Mesenchymal stem cell (in vitro differentiated cells and primary cell): Measurements from ENCODE around the gene CYB5R4.
A peak's percentile ranks its signal among the peaks of the same experiment; 100 is the strongest.

ENCODE experiments used
- DNase-seq: peaks from one replicate; pipeline ENCODE4 v3.0.0-alpha.2; 2013
- H2AFZ ChIP-seq: one replicate; pipeline ENCODE4 v1.6.1; 2013; ENCODE audit warnings: low read depth, mild to moderate bottlenecking, control low read depth, inconsistent platforms, low read length, moderate library complexity
- H2AK5ac ChIP-seq: 2 replicates; pipeline ENCODE4 v1.6.1; 2013; ENCODE audit warnings: low read length, moderate library complexity, mild to moderate bottlenecking, inconsistent platforms; ENCODE audit not compliant: severe bottlenecking
- H2BK120ac ChIP-seq: one replicate; pipeline ENCODE4 v1.6.1; 2013; ENCODE audit warnings: low read depth, mild to moderate bottlenecking, inconsistent platforms, low read length, moderate library complexity
- H2BK12ac ChIP-seq, 2 experiments: one replicate each; pipeline ENCODE4 v1.6.1; 2013; ENCODE audit warnings: inconsistent platforms in 2 of 2, low read length in 2 of 2, mild to moderate bottlenecking in 2 of 2, moderate library complexity in 2 of 2, control low read depth in 1 of 2
- H2BK15ac ChIP-seq: one replicate; pipeline ENCODE4 v1.6.1; 2013; ENCODE audit warnings: mild to moderate bottlenecking, low read depth, inconsistent platforms; ENCODE audit not compliant: poor library complexity, severe bottlenecking
- H2BK5ac ChIP-seq: 2 replicates; pipeline ENCODE4 v1.6.1; 2013; ENCODE audit warnings: low read depth, mild to moderate bottlenecking, low read length, control low read depth, inconsistent platforms; ENCODE audit not compliant: poor library complexity, severe bottlenecking
- H3K14ac ChIP-seq, 2 experiments: one replicate each; pipeline ENCODE4 v1.6.1; 2013; ENCODE audit warnings: inconsistent platforms in 2 of 2, low read length in 2 of 2, control low read depth in 1 of 2, mild to moderate bottlenecking in 1 of 2, moderate library complexity in 1 of 2
- H3K18ac ChIP-seq, 2 experiments: one replicate each; pipeline ENCODE4 v1.6.1; 2013; ENCODE audit warnings: inconsistent platforms in 2 of 2, low read length in 2 of 2, control low read depth in 1 of 2, low read depth in 1 of 2, mild to moderate bottlenecking in 1 of 2
- H3K23ac ChIP-seq, 2 experiments: one replicate each; pipeline ENCODE4 v1.6.1; 2013; ENCODE audit warnings: inconsistent platforms in 2 of 2, low read length in 2 of 2, mild to moderate bottlenecking in 2 of 2, moderate library complexity in 2 of 2, control low read depth in 1 of 2
- H3K27ac ChIP-seq: 2 replicates; pipeline ENCODE4 v1.5.1; 2013; ENCODE audit warnings: mild to moderate bottlenecking, moderate library complexity, low read length, control low read depth, inconsistent platforms; ENCODE audit not compliant: poor library complexity, severe bottlenecking
- H3K27me3 ChIP-seq, 2 experiments: 2 replicates each; pipeline versions ENCODE4 v1.6.1 to v1.7.0; 2013; ENCODE audit warnings: low read length in 2 of 2, mild to moderate bottlenecking in 2 of 2, moderate library complexity in 2 of 2, control low read depth in 1 of 2, inconsistent platforms in 1 of 2; ENCODE audit not compliant: control insufficient read depth in 1 of 2, insufficient read depth in 1 of 2
- H3K36me3 ChIP-seq, 2 experiments: 2 replicates each; pipeline versions ENCODE4 v1.6.1 to v1.7.0; 2013; ENCODE audit warnings: low read length in 2 of 2, control low read depth in 1 of 2, inconsistent platforms in 1 of 2, low read depth in 1 of 2, mild to moderate bottlenecking in 1 of 2; ENCODE audit not compliant: insufficient read depth in 2 of 2, control insufficient read depth in 1 of 2
- H3K4ac ChIP-seq, 2 experiments: one replicate each; pipeline ENCODE4 v1.6.1; 2013; ENCODE audit warnings: inconsistent platforms in 2 of 2, low read length in 2 of 2, mild to moderate bottlenecking in 2 of 2, moderate library complexity in 2 of 2, control low read depth in 1 of 2, low read depth in 1 of 2
- H3K4me1 ChIP-seq: 2 replicates; pipeline ENCODE4 v1.6.1; 2013; ENCODE audit warnings: low read depth, low read length, control low read depth; ENCODE audit not compliant: control insufficient read depth, insufficient read depth
- H3K4me2 ChIP-seq: 2 replicates; pipeline ENCODE4 v1.6.1; 2013; ENCODE audit warnings: low read length, mild to moderate bottlenecking, inconsistent platforms; ENCODE audit not compliant: poor library complexity, severe bottlenecking
- H3K4me3 ChIP-seq, 2 experiments: 2 replicates each; pipeline versions ENCODE4 v1.5.1 to v1.7.0; 2013; ENCODE audit warnings: low read length in 2 of 2, mild to moderate bottlenecking in 2 of 2, control low read depth in 1 of 2, low read depth in 1 of 2; ENCODE audit not compliant: insufficient read depth in 1 of 2
- H3K79me1 ChIP-seq: replicated peaks from 2 replicates; pipeline ENCODE4 v1.6.1; 2013; ENCODE audit warnings: mild to moderate bottlenecking, control low read depth, low read length, inconsistent platforms; ENCODE audit not compliant: poor library complexity, severe bottlenecking
- H3K9ac ChIP-seq: 2 replicates; pipeline ENCODE4 v1.7.0; 2013; ENCODE audit warnings: mild to moderate bottlenecking, low read length, moderate library complexity
- H3K9me3 ChIP-seq: 2 replicates; pipeline ENCODE4 v1.7.0; 2013; ENCODE audit warnings: mild to moderate bottlenecking, low read length; ENCODE audit not compliant: control insufficient read depth
- H4K8ac ChIP-seq: one replicate; pipeline ENCODE4 v1.6.1; 2013; ENCODE audit warnings: inconsistent platforms, mild to moderate bottlenecking, low read length, moderate library complexity
- H4K91ac ChIP-seq: one replicate; pipeline ENCODE4 v1.6.1; 2013; ENCODE audit warnings: mild to moderate bottlenecking, low read length, inconsistent platforms
- WGBS: methylation state at CpG from one replicate; pipeline ENCODE4 v1.1.7; 2013; ENCODE audit warnings: mixed read lengths; 5-methylcytosine and 5-hydroxymethylcytosine counted together

Gene CYB5R4

DNA sequence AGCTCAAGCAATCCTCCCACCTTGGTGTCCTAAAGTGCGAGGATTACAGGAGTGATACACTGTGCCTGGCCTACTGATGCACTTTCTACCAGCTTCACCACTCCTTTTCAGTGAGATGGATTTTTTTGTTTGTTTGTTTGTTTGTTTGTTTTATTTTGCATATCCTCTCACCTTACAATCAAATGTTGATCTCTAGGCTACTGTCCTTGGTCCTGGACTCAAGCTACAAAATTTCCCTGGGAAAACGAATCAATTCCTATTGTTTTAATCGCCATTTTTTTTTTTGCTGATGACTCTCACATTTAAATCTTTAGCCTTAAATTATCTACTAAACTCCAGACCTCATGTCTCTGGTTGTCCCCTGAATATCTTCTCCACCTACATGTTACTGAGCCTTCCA, 9.9 kb upstream of the CYB5R4 start:
- WGBS: 80% methylated on average over 3 of the region's 3 CpGs
- no peak overlapping the region for H2BK12ac ChIP-seq
- no peak overlapping the region for H2BK120ac ChIP-seq
- H3K9me3 ChIP-seq: no peaks in the 10 kb centered on the region
- no peak overlapping the region for H3K4ac ChIP-seq
- DNase-seq: no peak
- H3K23ac ChIP-seq: no peak overlapping the region
- no peak overlapping the region for H3K14ac ChIP-seq
- no peak overlapping the region for H3K18ac ChIP-seq
- H2AFZ ChIP-seq: no peak overlapping the region
- H3K4me1 ChIP-seq: peaks cover 13% of the 10 kb centered on the region
- no peak overlapping the region for H2AK5ac ChIP-seq
- no peak overlapping the region for H4K8ac ChIP-seq
- no peak overlapping the region for H2BK5ac ChIP-seq
- peaks cover 0 to 3% of the 10 kb centered on the region in 2 experiments for H3K36me3 ChIP-seq
- H3K27ac ChIP-seq: no peak overlapping the region
- no peak overlapping the region for H3K4me3 ChIP-seq
- no peak overlapping the region for H3K4me2 ChIP-seq
- no peak overlapping the region for H2BK15ac ChIP-seq
- H3K27me3 ChIP-seq: peaks cover 22 to 46% of the 10 kb centered on the region in 2 experiments
- no peak overlapping the region for H4K91ac ChIP-seq
- H3K9ac ChIP-seq: no peak overlapping the region
- no peaks in the 10 kb centered on the region for H3K79me1 ChIP-seq

DNA sequence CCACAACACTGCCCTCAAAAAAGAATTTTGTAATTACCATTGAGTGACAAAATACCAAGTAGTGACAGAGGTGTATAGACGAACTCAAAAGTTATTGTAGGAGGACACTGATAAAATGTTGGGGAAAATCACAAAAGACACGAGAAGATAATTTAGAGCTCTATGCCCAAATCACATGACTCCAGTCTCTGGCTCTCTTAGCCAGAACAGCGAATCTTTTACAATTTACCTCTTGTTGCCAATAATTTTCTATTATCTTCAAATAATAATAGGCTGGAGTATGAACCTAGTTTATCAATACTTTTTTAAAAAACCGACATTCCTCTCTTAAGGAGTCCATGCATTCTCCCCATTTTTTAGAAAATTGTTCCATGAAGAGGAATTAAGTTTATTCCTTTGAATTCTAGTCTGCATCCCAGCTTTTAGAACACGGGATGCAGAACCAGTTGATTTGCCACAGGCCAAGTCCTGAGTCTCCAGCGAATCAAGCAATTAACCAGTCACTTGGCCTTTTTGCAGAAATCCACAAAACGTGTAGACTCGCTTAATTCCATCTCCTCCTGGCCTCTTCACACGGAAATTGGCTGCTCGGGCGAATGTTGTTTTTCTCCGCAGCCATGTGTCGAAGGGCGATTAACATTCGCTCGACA, 6.8 kb upstream of the CYB5R4 start:
- no peak overlapping the region for H2BK12ac ChIP-seq
- WGBS: 9% methylated on average over 14 of the region's 16 CpGs
- H2BK5ac ChIP-seq: no peak overlapping the region

DNA sequence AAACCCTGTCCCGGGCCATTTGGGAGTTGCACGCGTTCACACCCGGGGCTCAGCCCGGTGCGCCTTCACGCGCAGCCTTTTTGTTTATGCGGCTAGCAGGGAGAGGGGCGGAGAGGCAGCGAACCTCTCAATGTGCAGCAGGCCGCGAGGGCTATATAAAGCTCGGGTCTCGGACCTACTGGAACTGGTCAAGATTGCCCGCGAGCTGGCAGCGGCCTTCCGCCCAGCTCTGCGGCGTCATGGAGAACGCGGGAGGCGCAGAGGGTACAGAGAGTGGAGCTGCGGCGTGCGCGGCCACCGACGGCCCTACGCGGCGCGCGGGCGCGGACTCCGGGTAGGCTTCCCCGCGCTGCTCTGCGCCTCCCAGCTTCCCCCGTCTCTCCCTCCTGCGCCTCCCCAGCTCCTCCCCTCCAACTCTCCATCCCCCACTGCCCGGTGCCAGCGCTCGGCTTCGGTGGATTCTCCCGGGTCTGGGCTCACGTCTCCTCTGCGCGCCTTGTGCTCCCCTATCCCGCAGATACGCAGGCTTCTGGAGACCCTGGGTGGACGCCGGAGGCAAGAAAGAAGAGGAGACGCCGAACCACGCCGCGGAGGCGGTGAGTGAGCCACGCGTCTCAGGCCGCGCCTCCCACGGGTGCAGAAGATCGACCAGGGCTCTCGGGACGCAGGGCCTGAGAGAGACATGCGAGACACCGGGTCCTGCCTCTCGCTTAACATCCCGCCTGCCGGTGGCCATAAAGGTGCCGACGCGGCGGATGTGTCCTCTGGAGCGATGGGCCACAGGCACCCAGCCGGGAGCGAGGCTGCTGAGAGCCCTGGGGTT, 6.1 kb upstream of the CYB5R4 start, which contains the start of gene RIPPLY2:
TSS of gene RIPPLY2 (plus strand) at position 183 of the 823 bp plus-strand sequence. CDS start at position 240, 57 bp downstream.
- H3K36me3 ChIP-seq: peaks cover 0 to 3% of the 10 kb centered on the region in 2 experiments
- peak within 1 kb of the TSS; percentile 37 for H3K9ac ChIP-seq
- no peak within 1 kb of the TSS for H2BK120ac ChIP-seq
- 1% methylated on average over 61 of the region's 81 CpGs for WGBS
- no peak within 1 kb of the TSS for H3K23ac ChIP-seq
- peaks cover 34 to 51% of the 10 kb centered on the region in 2 experiments for H3K27me3 ChIP-seq
- no peak within 1 kb of the TSS for H2BK12ac ChIP-seq
- peak within 1 kb of the TSS; percentile 59 to 77 for H3K4me3 ChIP-seq
- H3K14ac ChIP-seq: no peak within 1 kb of the TSS
- H4K8ac ChIP-seq: no peak within 1 kb of the TSS
- H3K4me2 ChIP-seq: peak within 1 kb of the TSS; percentile 88
- H2BK15ac ChIP-seq: no peak within 1 kb of the TSS
- no peak within 1 kb of the TSS for H4K91ac ChIP-seq
- peaks cover 13% of the 10 kb centered on the region for H3K4me1 ChIP-seq
- no peak within 1 kb of the TSS for H3K27ac ChIP-seq
- H3K9me3 ChIP-seq: no peaks in the 10 kb centered on the region
- H3K4ac ChIP-seq: no peak within 1 kb of the TSS
- no peak within 1 kb of the TSS for H3K18ac ChIP-seq
- peak within 1 kb of the TSS; percentile 75 for H2AFZ ChIP-seq
- H2AK5ac ChIP-seq: no peak within 1 kb of the TSS
- no peak within 1 kb of the TSS for H2BK5ac ChIP-seq
- no peaks in the 10 kb centered on the region for H3K79me1 ChIP-seq
- DNase-seq: peak; percentile 44

More for the DNA sequence above, 6.8 kb upstream of the CYB5R4 start:
- Histone ChIP-seq H3K79me1 (no peaks in the 10 kb centered on the region), H3K4me2 (peak overlapping the region; percentile 88), H4K91ac (no peak overlapping the region), H3K14ac (no peak overlapping the region), H4K8ac (no peak overlapping the region), H3K36me3 (peaks cover 0 to 3% of the 10 kb centered on the region in 2 experiments), H3K18ac (no peak overlapping the region), H3K4ac (no peak overlapping the region), H2BK15ac (no peak overlapping the region), H2AK5ac (no peak overlapping the region), H3K9ac (peak overlapping the region; percentile 37), H3K9me3 (no peaks in the 10 kb centered on the region), H3K27ac (no peak overlapping the region), H3K27me3 (peaks cover 34 to 51% of the 10 kb centered on the region in 2 experiments), H2BK120ac (no peak overlapping the region), H3K4me3 (peak overlapping the region; percentile 59 to 77), H3K4me1 (peaks cover 13% of the 10 kb centered on the region), H3K23ac (no peak overlapping the region), H2AFZ (peak overlapping the region; percentile 75)
- DNase-seq: no peak

DNA sequence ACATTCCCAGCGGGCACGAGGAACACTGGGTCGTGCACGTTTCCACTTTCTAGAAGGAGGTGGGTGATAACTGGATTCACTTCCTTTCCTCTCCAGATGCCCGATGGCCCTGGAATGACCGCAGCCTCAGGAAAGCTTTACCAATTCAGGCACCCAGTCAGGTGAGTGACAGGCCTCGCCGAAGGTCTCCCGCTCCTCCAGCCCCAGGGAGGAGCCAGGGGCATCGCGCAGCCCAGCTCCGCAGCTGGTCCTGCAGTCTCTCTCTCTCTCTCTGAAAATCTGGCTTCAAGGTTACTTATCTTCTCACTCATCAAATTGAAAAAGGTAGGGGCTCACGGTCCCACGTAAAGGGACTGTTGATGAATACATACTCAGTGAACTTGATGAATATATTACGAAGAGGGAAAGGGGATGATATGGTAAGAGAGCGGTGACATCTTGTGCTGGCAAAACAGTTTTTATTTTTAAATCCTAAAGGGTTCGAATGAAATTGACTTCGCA, 5.4 kb upstream of the CYB5R4 start:
- H3K4ac ChIP-seq: no peak overlapping the region
- peaks cover 0 to 3% of the 10 kb centered on the region in 2 experiments for H3K36me3 ChIP-seq
- peaks cover 13% of the 10 kb centered on the region for H3K4me1 ChIP-seq
- no peak overlapping the region for H4K8ac ChIP-seq
- no peaks in the 10 kb centered on the region for H3K9me3 ChIP-seq
- H3K14ac ChIP-seq: no peak overlapping the region
- no peak overlapping the region for H2BK5ac ChIP-seq
- H3K4me2 ChIP-seq: peak overlapping the region; percentile 88
- no peak overlapping the region for H3K27ac ChIP-seq
- no peak overlapping the region for H2BK15ac ChIP-seq
- H2BK120ac ChIP-seq: no peak overlapping the region
- no peak overlapping the region for H2BK12ac ChIP-seq
- H3K27me3 ChIP-seq: peaks cover 34 to 51% of the 10 kb centered on the region in 2 experiments
- no peak overlapping the region for H3K18ac ChIP-seq
- 17% methylated on average over 18 of the region's 18 CpGs for WGBS
- H3K9ac ChIP-seq: no peak overlapping the region
- H4K91ac ChIP-seq: no peak overlapping the region
- no peak for DNase-seq
- no peak overlapping the region for H2AFZ ChIP-seq
- no peak overlapping the region for H3K23ac ChIP-seq
- no peak overlapping the region for H2AK5ac ChIP-seq
- no peaks in the 10 kb centered on the region for H3K79me1 ChIP-seq
- H3K4me3 ChIP-seq: peak overlapping the region; percentile 59 to 77
